HuH-7.5 (cell line): Measurements from ENCODE around the gene BORCS5.

Experiments used
- DNase-seq: peaks from one replicate; pipeline ENCODE4 v3.0.0; 2011; ENCODE audit warnings: low spot score

BORCS5 gene

DNA sequence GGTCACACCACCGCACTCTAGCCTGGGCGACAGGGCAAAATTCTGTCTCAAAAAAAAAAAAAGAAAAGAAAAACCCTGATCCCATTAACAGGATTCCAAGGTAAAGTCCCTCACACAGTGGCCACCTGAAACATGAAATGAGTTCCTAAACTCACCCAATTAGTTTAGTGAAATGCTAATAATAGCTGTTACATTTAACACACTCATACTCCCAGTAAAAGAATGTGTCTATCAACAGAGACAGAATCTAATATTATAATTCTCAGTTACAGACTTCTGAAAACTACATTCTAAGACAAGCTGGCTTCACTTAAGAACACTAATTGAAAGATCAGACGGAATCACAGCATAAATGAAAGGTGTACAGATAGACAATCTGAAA, 161.6 kb downstream of the BORCS5 start:
- no peak for DNase-seq

DNA sequence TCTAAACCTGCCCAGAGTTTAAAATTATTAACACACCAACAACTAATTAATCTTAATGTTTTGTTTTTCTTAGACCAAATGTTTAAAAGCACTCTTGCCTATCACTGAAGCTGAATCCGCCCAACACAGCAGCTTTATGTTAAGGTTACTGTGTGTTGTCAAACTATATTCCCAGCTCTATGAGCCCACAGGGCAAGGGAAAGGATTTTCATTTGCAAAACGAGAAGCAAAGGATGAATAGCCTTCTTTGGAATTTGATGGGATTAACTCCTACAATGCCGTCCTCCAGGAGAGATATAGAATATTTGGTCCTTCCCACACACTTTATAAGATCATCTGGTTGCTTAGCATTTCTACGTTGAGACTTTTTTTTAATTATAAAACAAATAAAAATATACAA, 162.0 kb downstream of the BORCS5 start:
- no peak for DNase-seq
